ENCODE measurements around the gene PITPNM3.

The PITPNM3 gene

DNA sequence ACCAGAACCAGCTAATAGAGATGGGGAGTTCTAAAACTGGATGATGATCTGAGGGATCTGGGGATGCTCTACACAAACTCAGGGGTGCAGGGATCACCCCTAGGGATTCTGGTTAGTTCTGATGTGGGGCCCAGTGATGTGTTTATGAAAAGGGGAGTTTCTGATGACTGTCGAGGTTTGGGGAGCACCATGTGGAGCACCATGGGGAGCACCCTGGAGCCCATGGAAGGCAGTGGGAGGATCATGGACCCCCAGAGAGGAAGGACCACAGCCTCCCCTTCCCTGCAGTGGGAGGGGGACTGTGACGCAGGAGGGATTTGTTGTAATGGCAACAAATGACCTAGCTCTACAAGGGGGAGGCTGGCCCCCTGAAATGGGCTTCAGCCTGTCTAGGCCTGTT lies 93.7 kb downstream of the PITPNM3 start:
- no peak for DNase-seq (ENCODE audit: low read depth)

GRCh38 chr17:6461792-6462524 lies 94.4 kb downstream of the PITPNM3 start:
- no peak for DNase-seq (ENCODE audit: low read depth)

DNA sequence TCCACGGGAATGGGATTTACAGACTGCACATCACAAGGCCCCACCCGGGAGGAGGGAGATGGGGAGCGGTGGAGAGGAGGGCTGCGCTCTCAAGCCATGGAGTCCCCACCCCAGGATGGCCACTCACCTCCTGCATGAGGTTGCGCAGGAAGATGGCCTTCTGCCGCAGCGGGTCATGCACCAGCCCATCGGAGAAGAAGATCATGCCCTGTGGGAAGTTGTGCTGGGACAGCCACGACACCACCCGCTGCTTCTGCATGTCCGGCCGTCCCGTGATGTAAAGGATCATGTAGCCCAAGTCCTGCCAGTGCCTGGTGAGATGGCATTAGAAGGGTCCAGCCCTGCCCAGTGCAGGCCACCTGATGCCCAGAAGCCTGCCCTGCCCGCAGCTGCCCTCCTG lies 95.1 kb downstream of the PITPNM3 start:
- DNase-seq (ENCODE audit: low read depth) = no peak

- no peak for DNase-seq (ENCODE audit: low read depth)
Measured at GRCh38 chr17:6460531-6461161, 95.7 kb downstream of the PITPNM3 start.

- no peak for DNase-seq (ENCODE audit: low read depth)
Measured at GRCh38 chr17:6458460-6458950, 97.8 kb downstream of the PITPNM3 start.

DNA sequence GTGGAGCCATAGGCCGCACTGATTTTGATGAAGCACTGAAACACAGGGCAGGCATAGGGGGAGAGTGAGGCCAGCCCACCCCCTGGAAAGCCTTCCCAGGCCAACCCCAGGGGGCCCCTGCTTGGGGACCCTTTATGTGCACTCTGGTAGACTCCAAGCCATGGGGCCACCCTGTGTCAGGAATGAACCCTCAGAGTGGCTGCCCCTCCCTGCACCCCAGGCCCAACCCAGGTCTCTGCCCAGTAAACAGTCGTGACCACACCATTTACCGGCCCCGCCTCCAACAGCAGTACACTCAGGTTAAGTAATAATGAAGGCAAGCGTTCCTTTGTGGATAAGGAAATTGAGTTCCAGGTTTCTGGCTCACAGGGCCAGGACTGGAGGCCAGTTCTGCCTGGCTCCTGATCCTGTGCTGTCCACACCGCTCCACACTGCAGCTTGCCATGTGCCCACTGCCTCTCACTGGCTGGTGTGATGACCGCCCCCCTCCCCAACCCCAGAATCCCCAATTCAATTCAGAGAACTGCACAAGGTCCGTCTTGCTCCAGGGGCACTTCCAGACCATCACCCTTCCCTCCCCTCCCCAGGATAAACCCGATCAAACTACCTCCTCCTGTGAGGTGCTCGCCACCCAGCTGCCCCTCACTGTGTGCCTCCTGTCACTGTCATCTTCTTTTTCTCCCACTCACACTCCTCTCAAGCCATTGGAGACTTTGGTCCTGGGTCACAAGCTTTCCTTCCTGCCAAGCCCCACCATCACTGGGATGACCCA lies 98.5 kb downstream of the PITPNM3 start:
- DNase-seq (ENCODE audit: low read depth) = no peak

DNA sequence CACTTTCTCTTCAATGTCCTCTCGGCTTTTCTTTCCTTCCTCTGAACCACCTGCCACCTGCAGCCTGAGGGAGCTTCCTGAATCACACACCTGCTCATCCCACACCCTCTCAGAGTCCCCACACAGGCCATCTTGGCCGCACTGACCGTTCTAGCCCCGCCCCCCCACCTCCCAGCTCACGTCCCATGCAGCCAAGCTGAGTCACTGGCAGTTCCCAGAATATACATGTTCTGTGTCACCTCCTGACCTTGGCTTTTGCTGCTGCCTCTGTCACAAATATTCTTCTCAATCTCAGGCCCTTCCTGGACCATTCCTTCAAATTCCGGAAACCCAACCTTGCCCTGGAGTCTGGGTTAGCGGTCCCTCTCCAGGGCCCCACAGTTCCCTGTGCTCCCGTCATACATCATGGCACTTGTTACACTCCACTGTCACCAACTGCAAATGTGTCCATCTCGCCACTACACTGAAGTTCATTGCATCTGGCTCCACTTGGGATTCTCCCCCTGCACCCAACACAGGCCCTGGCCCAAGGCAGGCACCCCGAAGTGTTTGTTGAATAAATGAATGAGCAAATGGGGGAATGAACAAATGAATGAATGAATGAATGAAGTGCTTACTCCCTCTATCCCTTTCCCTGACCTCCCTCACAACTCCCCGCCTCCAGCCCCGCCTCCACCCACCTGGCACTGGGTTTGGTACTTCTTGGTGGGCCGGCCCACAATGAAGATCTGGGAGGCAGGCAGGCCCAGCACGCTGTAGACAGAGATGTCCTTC lies 99.3 kb downstream of the PITPNM3 start:
- no peak for DNase-seq (ENCODE audit: low read depth)

DNA sequence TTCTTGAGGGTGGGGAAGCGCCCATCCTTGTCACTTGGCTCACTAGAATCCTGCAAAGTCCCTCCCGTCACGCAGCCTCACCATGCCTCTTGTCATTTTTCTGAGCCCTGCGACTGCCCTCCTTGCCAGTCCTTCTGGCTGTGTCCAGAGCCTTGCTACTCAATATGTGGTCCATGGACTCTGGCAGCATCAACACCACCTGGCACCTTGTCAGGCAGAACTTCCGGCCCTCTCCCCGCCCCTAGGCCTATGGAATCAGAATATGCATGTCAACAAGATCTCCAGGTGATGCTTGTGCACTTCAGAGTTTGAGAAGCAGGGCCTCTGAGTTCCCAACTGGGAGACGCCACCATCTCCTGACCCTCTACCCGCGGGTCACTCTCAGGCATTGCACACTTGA lies 100.0 kb downstream of the PITPNM3 start:
- no peak for DNase-seq (ENCODE audit: low read depth)

GRCh38 chr17:6455321-6455705 lies 101.0 kb downstream of the PITPNM3 start:
- DNase-seq (ENCODE audit: low read depth) = no peak

DNA sequence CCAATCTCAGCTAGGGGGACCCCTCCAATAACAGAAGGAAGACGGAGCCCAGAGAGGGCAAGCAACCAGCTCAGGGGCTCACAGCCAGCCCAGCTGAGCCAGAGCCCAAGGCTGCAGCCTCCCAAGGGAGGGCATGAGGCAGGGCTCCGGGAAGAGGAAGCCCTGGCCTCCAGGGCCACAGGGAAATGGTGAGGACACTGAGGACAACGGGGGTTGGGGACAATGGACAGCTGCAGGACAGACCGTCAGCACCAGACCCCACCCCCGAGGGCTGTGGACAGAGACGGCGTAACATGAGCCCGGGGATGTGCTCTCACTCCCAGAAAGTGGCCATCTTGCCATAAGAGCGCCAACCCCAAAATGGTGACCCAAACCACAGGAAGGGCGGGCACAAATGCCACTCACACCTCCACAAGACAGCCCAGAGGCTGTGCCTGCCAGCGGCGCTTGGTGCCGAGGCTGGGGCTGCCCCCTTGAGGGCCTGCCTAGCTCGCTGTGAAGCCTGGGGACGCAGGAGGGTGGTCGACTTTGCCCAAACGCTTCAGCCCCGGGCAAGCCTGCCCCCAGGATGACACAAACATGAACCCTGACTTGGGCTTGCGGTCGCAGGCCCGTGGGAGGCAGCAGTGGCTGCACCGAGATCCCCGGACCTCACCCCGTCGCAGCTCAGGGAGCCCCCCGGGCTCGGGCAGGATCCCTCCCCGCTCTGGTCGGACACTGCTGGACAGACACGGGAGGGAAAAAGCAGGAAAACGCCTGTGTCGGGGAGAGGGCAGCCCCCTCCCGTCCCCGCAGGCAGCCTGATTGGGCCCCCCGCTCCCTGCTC lies 101.6 kb downstream of the PITPNM3 start:
- no peak for DNase-seq (ENCODE audit: low read depth)

GRCh38 chr17:6453279-6454024 lies 102.9 kb downstream of the PITPNM3 start:
- DNase-seq (ENCODE audit: low read depth) = no peak

GRCh38 chr17:6452471-6453266 lies 103.7 kb downstream of the PITPNM3 start:
- DNase-seq (ENCODE audit: low read depth) = no peak

GRCh38 chr17:6450926-6451832 lies 105.2 kb downstream of the PITPNM3 start:
- no peak for DNase-seq (ENCODE audit: low read depth)

DNA sequence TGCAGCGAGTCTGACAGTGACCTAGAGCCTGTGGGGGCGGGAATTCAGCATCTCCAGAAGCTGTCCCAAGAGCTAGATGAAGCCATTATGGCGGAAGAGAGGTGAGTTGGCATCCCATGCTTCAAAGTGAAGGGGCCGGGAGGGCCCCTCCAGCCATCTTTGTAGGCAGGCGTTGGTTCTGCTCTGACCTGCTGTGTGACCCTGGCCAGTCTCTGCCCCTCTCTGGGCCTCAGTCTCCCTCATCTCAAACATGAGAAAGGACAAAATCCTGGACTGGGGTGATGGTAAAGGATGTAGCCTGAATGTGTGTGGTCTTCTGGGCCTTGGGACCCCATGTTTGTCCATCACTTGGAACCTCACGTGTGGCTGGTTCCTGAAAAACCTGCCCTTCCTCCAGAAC lies 107.0 kb downstream of the PITPNM3 start:
- DNase-seq (ENCODE audit: low read depth) = no peak

DNA sequence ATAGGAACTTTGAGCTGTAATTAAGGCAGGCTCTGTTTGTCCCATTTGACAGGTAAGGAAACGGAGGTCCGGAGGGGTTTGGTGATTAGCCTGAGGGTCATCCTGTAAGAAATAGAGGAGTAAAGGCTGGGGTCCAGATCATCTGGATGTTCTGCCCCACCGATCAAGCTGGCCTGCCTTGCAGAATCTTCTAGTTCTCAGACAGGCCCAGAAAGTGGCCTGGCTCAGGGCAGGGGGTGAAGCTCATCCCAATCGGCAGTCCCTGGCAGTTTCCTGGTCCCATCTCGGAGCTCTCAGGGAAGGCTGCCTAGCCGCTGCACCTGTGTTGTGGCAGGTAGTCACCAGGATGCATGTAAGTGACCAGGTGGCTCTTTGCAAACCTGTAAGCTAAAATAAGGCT lies 107.9 kb downstream of the PITPNM3 start:
- no peak for DNase-seq (ENCODE audit: low read depth)

- DNase-seq (ENCODE audit: low read depth) = no peak
Measured at GRCh38 chr17:6446516-6447100, 109.7 kb downstream of the PITPNM3 start.

DNA sequence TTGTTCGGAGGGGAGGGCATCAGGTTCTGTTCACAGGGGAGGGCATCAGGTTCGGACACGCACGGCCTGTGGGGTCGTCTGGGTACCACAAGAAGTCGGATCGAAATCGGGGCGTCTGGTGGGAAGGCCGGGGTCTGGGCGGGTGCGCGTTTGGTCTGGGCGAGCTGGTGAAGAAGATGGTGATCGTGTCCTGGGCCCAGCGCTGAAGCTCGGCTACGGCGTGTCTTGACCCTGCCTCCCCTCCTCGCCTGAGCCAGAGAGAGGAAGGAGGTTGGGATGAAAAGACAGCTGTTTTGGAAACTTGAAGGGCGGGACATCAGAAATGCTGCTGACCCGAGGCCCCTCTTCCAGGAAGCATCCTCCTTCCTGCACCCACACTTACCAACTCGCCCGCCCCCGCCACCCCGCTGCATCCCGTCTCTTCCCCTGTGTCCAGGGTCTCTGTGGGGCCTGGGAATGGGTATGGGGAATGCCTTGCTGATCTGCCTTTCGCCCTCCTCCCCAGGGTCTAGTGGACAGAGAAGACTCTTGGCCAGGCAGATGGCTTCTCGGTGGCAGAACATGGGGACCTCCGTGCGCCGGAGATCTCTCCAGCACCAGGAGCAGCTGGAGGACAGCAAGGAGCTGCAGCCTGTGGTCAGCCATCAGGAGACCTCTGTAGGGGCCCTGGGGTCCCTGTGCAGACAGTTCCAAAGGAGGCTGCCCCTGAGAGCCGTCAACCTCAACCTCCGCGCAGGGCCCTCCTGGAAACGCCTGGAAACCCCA lies 111.6 kb downstream of the PITPNM3 start:
- DNase-seq (ENCODE audit: low read depth) = no peak
